GM12875 (cell line): ENCODE results near the gene FZR1.

Experiments
- H3K4me3 ChIP-seq: one replicate; pipeline ENCODE4 v1.5.1; 2011; ENCODE audit warnings: low read depth, low read length, control low read depth
- CTCF ChIP-seq: IDR thresholded peaks from 2 replicates; pipeline ENCODE4 v1.5.1; 2011; ENCODE audit warnings: low read depth, mild to moderate bottlenecking, control low read depth, inconsistent platforms, low read length, moderate library complexity, borderline replicate concordance; ENCODE audit not compliant: insufficient read depth

The FZR1 gene

GRCh38 chr19:3539756-3540118 lies 33.6 kb downstream of the FZR1 start:
- TF ChIP-seq CTCF = no peak
- no peak overlapping the region for H3K4me3 ChIP-seq

GRCh38 chr19:3543150-3544057 lies 37.3 kb downstream of the FZR1 start:
- no peak overlapping the region for H3K4me3 ChIP-seq
- no peak for TF ChIP-seq CTCF

GRCh38 chr19:3544058-3544376 lies 37.9 kb downstream of the FZR1 start:
- TF ChIP-seq CTCF = no peak
- H3K4me3 ChIP-seq = no peak overlapping the region

- no peak overlapping the region for H3K4me3 ChIP-seq
- peak; percentile 97 for TF ChIP-seq CTCF
Observed at GRCh38 chr19:3544742-3545668, 38.9 kb downstream of the FZR1 start.

- H3K4me3 ChIP-seq = no peak overlapping the region
- no peak for TF ChIP-seq CTCF
Observed at GRCh38 chr19:3545669-3546034, 39.5 kb downstream of the FZR1 start.

- no peak for TF ChIP-seq CTCF
- no peak overlapping the region for H3K4me3 ChIP-seq
Observed at GRCh38 chr19:3546119-3546518, 40.0 kb downstream of the FZR1 start.
